GM10248 (cell line): ENCODE results near the gene ZNF844.

ENCODE experiments used
- CTCF ChIA-PET: fragments of 300-600 bp; sonication (Branson Sonifier 250); formaldehyde crosslinking; extraction: SDS; loops from one replicate; lab custom pipeline; 2021; ENCODE audit warnings: antibody characterized with exemption; lab: Yijun Ruan, JAX
- POLR2A ChIA-PET: fragments of 350-650 bp; sonication (Branson Sonifier 250); formaldehyde crosslinking; extraction: SDS; loops from one replicate; lab custom pipeline; 2020; ENCODE audit warnings: antibody characterized with exemption; lab: Yijun Ruan, JAX
- DNase-seq: peaks from one replicate; pipeline ENCODE4 v3.0.0; 2012; ENCODE audit errors: extremely low spot score
- TF ChIP-seq, protein P1 (sequence below): IDR thresholded peaks from 2 replicates; pipeline ENCODE4 v1.5.1; 2012; ENCODE audit warnings: mild to moderate bottlenecking, low read depth; ENCODE audit errors: extremely low read depth, missing control alignments, control extremely low read depth

Gene ZNF844

DNA sequence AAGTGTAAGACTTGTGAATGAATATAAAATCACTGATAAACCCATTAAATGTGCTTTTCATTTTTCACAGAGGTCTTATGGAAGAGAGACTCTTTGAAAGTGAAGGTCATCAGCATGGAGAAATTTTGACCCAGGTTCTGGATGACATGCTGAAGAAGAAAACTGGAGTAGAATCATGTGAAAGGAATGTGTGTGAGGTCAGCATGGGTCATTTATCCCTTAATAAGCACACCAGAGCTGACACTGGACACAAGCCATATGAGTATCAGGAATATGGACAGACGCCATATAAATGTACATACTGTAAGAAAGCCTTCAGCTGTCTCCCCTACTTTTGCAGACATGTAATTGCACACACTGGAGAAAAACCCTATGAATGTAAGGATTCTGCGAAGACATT is 46.6 kb downstream of the ZNF844 start:
- no peak for DNase-seq
- ChIA-PET CTCF (no interaction called here), POLR2A (no interaction called here)
- TF ChIP-seq, protein P1, sequence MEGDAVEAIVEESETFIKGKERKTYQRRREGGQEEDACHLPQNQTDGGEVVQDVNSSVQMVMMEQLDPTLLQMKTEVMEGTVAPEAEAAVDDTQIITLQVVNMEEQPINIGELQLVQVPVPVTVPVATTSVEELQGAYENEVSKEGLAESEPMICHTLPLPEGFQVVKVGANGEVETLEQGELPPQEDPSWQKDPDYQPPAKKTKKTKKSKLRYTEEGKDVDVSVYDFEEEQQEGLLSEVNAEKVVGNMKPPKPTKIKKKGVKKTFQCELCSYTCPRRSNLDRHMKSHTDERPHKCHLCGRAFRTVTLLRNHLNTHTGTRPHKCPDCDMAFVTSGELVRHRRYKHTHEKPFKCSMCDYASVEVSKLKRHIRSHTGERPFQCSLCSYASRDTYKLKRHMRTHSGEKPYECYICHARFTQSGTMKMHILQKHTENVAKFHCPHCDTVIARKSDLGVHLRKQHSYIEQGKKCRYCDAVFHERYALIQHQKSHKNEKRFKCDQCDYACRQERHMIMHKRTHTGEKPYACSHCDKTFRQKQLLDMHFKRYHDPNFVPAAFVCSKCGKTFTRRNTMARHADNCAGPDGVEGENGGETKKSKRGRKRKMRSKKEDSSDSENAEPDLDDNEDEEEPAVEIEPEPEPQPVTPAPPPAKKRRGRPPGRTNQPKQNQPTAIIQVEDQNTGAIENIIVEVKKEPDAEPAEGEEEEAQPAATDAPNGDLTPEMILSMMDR = no peak

GRCh38 chr19:12111943-12112637 is 47.6 kb downstream of the ZNF844 start:
- ChIA-PET POLR2A (no interaction called here), CTCF (no interaction called here)
- DNase-seq = no peak
- TF ChIP-seq, protein P1 = no peak

DNA sequence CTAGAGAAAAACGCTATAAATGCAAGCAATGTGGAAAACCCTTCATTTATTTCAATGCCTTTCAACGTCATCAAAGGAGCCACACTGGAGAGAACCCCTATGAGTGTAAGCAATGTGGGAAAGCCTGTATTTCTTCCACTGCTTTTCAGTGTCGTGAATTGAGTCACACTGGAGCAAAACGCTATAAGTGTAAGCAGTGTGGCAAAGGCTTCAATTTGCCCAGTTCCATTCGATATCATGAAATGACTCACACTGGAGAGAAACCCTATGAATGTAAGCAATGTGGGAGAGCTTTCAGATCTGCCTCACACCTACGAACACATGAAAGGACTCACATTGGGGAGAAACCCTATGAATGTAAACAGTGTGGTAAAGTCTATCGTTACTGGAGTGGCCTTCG is 48.2 kb downstream of the ZNF844 start:
- ChIA-PET POLR2A (no interaction called here), CTCF (no interaction called here)
- DNase-seq = no peak

DNA sequence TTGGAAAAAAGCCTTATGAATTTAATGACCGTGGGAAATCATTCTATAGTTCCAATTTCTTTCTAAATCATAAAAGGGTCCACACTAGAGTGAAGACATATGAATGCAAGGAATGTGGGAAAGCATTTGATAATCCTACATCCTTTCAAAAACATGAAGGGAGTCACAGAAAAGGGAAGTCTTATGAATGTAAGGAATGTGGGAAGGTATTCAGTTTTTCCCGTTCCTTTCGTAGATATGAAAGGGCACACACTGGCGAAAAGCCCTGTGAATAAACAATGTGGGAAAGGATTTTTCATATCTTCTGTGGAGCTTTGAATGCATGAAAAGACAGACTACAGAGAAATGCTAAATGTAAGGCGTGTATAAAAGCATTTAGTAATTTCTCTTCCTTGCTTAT is 48.6 kb downstream of the ZNF844 start:
- TF ChIP-seq, protein P1 = no peak
- ChIA-PET POLR2A (no interaction called here), CTCF (no interaction called here)
- no peak for DNase-seq

More for the DNA sequence above, 48.2 kb downstream of the ZNF844 start:
- TF ChIP-seq, protein P1 = no peak

DNA sequence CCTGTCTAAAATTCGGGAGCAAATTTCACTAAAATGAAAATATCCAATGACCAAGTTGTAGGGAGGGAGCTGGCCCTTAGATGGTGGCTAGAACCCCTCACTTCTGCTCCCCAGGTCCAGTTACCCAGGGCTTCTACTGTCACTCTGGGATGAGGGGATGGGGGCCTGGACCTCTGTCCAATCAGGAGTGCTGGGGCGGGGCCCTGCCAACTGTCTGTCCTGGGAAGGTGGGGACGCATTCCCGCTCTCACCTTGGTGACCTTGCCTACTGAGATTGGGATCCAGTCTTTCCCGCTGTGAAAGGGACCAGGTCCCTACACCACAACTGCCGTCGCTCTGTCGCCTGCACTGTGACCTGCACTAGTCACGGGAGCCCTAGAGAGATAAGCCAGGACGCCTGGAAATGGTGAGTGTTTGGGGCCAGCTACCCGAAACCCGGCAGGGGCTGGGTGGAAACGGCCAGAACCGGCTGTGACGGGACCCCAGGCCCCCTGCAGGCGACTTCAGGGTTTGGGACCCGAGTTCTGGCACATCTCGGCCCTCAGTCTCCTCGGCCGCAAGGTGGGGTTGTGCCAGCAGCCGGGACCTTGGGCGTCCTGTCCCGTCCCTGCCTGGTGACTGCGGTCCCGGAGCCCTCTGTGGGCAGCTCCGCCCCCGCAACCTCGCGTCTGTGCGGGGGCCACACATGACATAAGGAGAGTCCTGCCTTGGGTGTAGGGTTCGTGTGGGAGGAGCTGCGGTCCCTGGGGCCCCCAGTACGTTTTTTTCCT is 52.9 kb downstream of the ZNF844 start:
- ChIA-PET POLR2A (no interaction called here), CTCF (interaction anchor here (1.3 kb wide), 1 partner anchor 15 kb away, joined by 3 read pairs; no protein-coding TSS in a partner anchor)
- TF ChIP-seq, protein P1 = no peak
- no peak for DNase-seq

GRCh38 chr19:12126707-12127106 is 62.2 kb downstream of the ZNF844 start:
- no peak for DNase-seq
- CTCF ChIA-PET = interaction anchor here (0.7 to 1.4 kb wide), 3 partner anchors 15 to 60 kb away, joined by 3 to 5 read pairs (median 3); no protein-coding TSS in a partner anchor
- TF ChIP-seq, protein P1 = peak; percentile 15
- POLR2A ChIA-PET = no interaction called here
